Effector CD4-positive, alpha-beta T cell (primary cell): ENCODE data around the gene ATP11A.

Experiments used
- DNase-seq: peaks from one replicate; pipeline ENCODE4 v3.0.0-alpha.2; 2020

ATP11A gene

GRCh38 chr13:112898621-112899280 is 208.9 kb downstream of the ATP11A start:
- DNase-seq = no peak

- no peak for DNase-seq
Measured at GRCh38 chr13:112899281-112900225, 209.7 kb downstream of the ATP11A start.

- DNase-seq = no peak
Measured at GRCh38 chr13:112900226-112900600, 210.4 kb downstream of the ATP11A start.

- no peak for DNase-seq
Measured at GRCh38 chr13:112900691-112901091, 210.9 kb downstream of the ATP11A start.

- no peak for DNase-seq
Measured at GRCh38 chr13:112902101-112902651, 212.3 kb downstream of the ATP11A start.

GRCh38 chr13:112902669-112903068 is 212.8 kb downstream of the ATP11A start:
- no peak for DNase-seq

GRCh38 chr13:112903071-112903577 is 213.3 kb downstream of the ATP11A start:
- no peak for DNase-seq

- DNase-seq = no peak
Measured at GRCh38 chr13:112903606-112904195, 213.9 kb downstream of the ATP11A start.

- DNase-seq = no peak
Measured at GRCh38 chr13:112904436-112904960, 214.7 kb downstream of the ATP11A start.

- no peak for DNase-seq
Measured at GRCh38 chr13:112905086-112905485, 215.2 kb downstream of the ATP11A start.

GRCh38 chr13:112905619-112905989 is 215.8 kb downstream of the ATP11A start:
- no peak for DNase-seq

GRCh38 chr13:112905990-112906641 is 216.3 kb downstream of the ATP11A start:
- DNase-seq = no peak

GRCh38 chr13:112907286-112907685 is 217.4 kb downstream of the ATP11A start:
- DNase-seq = no peak

GRCh38 chr13:112907871-112908331 is 218.1 kb downstream of the ATP11A start:
- DNase-seq = no peak

GRCh38 chr13:112908342-112908741 is 218.5 kb downstream of the ATP11A start:
- no peak for DNase-seq

- DNase-seq = no peak
Measured at GRCh38 chr13:112910016-112910415, 220.2 kb downstream of the ATP11A start.

GRCh38 chr13:112910616-112911280 is 220.9 kb downstream of the ATP11A start:
- DNase-seq = no peak

- no peak for DNase-seq
Measured at GRCh38 chr13:112911285-112911701, 221.5 kb downstream of the ATP11A start.

GRCh38 chr13:112911883-112912282 is 222.0 kb downstream of the ATP11A start:
- no peak for DNase-seq

- DNase-seq = no peak
Measured at GRCh38 chr13:112912726-112913440, 223.0 kb downstream of the ATP11A start.

- no peak for DNase-seq
Measured at GRCh38 chr13:112916296-112916695, 226.5 kb downstream of the ATP11A start.
